Astrocyte of the cerebellum (primary cell): ENCODE measurements around the gene DNAI2.

Source experiments
- DNase-seq: peaks from one replicate; pipeline ENCODE4 v3.0.0-alpha.2; 2011; ENCODE audit warnings: low read depth
- H3K4me3 ChIP-seq: 2 replicates; pipeline ENCODE4 v1.5.1; 2011; ENCODE audit warnings: mild to moderate bottlenecking, low read depth, low read length, moderate library complexity
- in situ Hi-C: cut with HindIII; loops from 2 replicates; pipeline ENCODE4 v1.10.0; 2017; ENCODE audit warnings: low sequenced_read_pairs
- TF ChIP-seq, protein P1 (sequence below): IDR thresholded peaks from 2 replicates; pipeline ENCODE4 v1.5.1; 2012; ENCODE audit warnings: low read length, low read depth, moderate library complexity, mild to moderate bottlenecking; ENCODE audit errors: missing control alignments

Gene DNAI2

GRCh38 chr17:74354561-74354960, 80.5 kb downstream of the DNAI2 start:
- DNase-seq = no peak
- in situ Hi-C loops = no loop called here
- TF ChIP-seq, protein P1, sequence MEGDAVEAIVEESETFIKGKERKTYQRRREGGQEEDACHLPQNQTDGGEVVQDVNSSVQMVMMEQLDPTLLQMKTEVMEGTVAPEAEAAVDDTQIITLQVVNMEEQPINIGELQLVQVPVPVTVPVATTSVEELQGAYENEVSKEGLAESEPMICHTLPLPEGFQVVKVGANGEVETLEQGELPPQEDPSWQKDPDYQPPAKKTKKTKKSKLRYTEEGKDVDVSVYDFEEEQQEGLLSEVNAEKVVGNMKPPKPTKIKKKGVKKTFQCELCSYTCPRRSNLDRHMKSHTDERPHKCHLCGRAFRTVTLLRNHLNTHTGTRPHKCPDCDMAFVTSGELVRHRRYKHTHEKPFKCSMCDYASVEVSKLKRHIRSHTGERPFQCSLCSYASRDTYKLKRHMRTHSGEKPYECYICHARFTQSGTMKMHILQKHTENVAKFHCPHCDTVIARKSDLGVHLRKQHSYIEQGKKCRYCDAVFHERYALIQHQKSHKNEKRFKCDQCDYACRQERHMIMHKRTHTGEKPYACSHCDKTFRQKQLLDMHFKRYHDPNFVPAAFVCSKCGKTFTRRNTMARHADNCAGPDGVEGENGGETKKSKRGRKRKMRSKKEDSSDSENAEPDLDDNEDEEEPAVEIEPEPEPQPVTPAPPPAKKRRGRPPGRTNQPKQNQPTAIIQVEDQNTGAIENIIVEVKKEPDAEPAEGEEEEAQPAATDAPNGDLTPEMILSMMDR = no peak
- H3K4me3 ChIP-seq = no peak overlapping the region

DNA sequence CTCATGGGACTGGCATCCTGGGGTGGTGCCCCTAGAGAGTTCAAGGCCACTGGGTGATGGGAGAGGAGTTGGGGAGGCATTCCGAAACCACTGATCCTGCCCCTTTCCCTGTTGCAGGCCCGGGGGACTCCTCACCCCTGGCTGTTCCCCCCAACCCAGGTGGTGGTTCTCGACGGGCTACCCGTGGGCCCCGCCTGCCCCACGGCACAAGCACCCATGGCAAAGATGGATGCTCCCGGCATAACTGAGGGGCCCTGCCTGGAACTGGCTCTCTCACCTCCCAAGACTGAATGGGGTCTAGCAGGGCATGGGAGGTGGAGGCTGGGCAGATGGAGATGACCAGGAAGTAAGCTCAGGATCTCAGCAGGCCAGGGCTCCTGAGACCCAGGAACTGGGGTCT, 81.0 kb downstream of the DNAI2 start:
- H3K4me3 ChIP-seq = no peak overlapping the region
- TF ChIP-seq, protein P1 = no peak
- in situ Hi-C loops = no loop called here
- no peak for DNase-seq

DNA sequence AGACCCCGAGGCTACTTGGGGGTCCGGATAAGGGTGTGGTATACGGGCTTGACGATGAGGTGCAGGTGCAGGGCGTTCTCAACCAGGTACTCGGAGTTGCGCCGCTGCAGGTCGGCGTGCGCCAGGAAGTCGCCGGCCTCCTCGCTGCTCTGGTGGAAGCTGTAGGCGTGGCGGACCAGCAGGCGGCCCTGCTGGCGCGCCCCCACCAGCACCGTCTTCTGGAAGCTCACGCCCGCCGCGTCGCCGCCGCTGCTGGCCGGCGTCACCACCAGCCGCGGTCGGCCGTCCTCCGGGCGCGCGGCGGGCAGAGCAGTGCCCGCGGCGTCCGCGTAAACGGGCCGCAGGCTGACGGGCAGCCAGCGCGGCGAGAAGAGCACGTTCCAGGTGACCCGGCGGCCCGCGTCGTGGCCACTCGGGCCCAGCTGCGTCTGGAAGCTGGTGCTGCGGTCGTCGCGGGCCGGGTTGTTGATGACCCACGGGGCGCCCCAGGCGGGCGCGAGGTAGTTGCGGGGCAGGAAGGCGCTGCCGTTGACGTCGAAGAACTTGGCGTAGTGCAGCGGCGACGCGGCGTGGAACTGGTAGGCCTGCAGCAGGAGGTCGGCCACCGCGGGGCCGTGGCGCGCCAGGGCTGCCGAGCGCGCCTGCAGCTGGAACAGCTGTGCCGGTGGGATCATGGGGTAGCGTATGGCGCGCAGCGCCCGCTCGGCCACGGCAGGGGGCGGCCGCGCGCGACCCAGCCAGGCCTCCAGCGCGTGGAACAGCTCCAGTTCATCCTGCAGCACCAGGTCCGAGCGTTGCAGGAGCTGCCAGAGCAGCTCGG, 82.8 kb downstream of the DNAI2 start:
- in situ Hi-C loops = no loop called here
- TF ChIP-seq, protein P1 = no peak
- H3K4me3 ChIP-seq = no peak overlapping the region
- no peak for DNase-seq

DNA sequence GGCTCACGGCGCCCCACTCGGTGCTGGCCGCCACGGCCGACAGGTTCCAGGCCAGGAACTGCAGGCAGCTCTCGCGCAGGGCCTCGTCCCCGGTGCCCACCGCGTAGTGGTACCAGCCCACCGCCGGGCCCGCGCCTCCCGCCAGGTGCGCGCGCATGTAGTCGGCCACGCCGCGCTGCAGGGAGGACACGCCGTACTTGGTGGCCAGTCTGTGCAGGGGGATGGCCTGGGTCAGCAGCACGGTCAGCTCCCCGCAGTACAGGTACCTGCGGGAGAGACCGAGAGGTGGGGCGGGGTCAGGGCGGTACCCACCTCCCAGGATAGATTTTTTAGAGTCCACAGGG, 83.4 kb downstream of the DNAI2 start:
- no peak for DNase-seq
- H3K4me3 ChIP-seq = no peak overlapping the region
- TF ChIP-seq, protein P1 = no peak
- in situ Hi-C loops = no loop called here

DNA sequence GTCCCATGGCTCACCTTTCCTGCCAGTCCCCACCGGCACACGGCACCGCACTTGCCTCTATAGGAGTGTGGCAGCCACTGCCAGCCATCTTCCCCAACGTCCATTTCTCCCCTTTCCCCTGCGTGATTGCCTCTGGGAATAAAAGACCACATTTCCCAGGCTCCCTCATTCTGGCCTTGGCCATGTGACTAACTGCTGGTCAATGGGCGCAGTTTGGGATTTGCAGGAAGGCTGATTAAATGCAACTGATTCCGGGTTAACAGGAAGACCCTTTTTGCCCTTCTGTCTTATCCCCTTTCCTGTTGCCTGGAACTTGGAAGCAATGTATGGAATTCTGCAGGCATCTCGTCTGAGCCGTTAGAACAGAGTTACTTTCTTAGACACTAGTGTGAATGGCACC, 84.7 kb downstream of the DNAI2 start:
- TF ChIP-seq, protein P1 = no peak
- in situ Hi-C loops = no loop called here

GRCh38 chr17:74359916-74360315, 85.9 kb downstream of the DNAI2 start:
- in situ Hi-C loops = no loop called here
- DNase-seq = no peak
- TF ChIP-seq, protein P1 = no peak
- H3K4me3 ChIP-seq = no peak overlapping the region

More for the DNA sequence above, 84.7 kb downstream of the DNAI2 start:
- no peak for DNase-seq
- no peak overlapping the region for H3K4me3 ChIP-seq
